Thyroid gland (tissue), 4 donors: ENCODE data around the gene PRR23A. TPM values are rescaled to one million over a fixed set of nuclear protein-coding genes. Genes with fewer than 3 reads are reported as not detected.

Experiments used
- DNase-seq, 2 donors: peaks; one replicate each; pipeline ENCODE4 v3.0.0-alpha.2; 2019
- H3K27ac ChIP-seq, 3 donors: fragments of 200-600 bp; sonication (generic); 1 replicate in 2 of 3; 2 replicates in 1 of 3; pipeline ENCODE4 v1.5.1; 2016 to 2019; ENCODE audit warnings: mild to moderate bottlenecking in 1 of 3, moderate library complexity in 1 of 3
- H3K27me3 ChIP-seq: fragments of 200-600 bp; sonication (generic); one replicate; pipeline ENCODE4 v1.5.1; 2019
- H3K36me3 ChIP-seq, 2 donors: fragments of 200-600 bp; sonication (generic); one replicate each; pipeline ENCODE4 v1.5.1; 2016 to 2019
- H3K4me1 ChIP-seq, 2 donors: fragments of 200-600 bp; sonication (generic); one replicate each; pipeline ENCODE4 v1.5.1; 2017 to 2019
- H3K4me3 ChIP-seq, 3 donors: fragments of 200-600 bp; sonication (generic); replicated peaks in 1 of 3; 1 replicate in 2 of 3; 2 replicates in 1 of 3; pipeline ENCODE4 v1.5.1; 2016; ENCODE audit warnings: mild to moderate bottlenecking in 1 of 3
- H3K9me3 ChIP-seq: fragments of 200-600 bp; sonication (generic); one replicate; pipeline ENCODE4 v1.5.1; 2017
- POLR2A ChIP-seq, 2 donors: fragments of 450-650 bp; IDR thresholded peaks; one replicate each; pipeline ENCODE4 v1.6.1; 2017; ENCODE audit warnings: antibody characterized with exemption in 2 of 2, mild to moderate bottlenecking in 2 of 2, moderate library complexity in 1 of 2
- WGBS, 2 donors: methylation state at CpG; one replicate each; pipeline ENCODE4 v1.1.5; 2017; 5-methylcytosine and 5-hydroxymethylcytosine counted together
- intact Hi-C: fragments of 100-400 bp; cut with DNase I; formaldehyde crosslinking; loops from one replicate; pipeline ENCODE4 v1.15.1; 2023
- total RNA-seq, 4 donors: library from RNA; depleted of rRNA; stranded (reverse); fragments of >200 nt; gene quantifications; one replicate each; pipeline ENCODE4 v1.2.3, GENCODE V29; 2016
- TF ChIP-seq, protein P1 (sequence below), 6 experiments: fragments of 200-600 bp in 3 of 6; fragments of 450-650 bp in 3 of 6; sonication (generic) in 3 of 6; IDR thresholded peaks; one replicate each; pipeline ENCODE4 v1.5.1; 2016 to 2019; ENCODE audit warnings: antibody characterized with exemption in 6 of 6, mild to moderate bottlenecking in 2 of 6, inconsistent platforms in 1 of 6, moderate library complexity in 1 of 6

Gene PRR23A
- total RNA-seq, 4 donors from 2014 or later = not detected

DNA sequence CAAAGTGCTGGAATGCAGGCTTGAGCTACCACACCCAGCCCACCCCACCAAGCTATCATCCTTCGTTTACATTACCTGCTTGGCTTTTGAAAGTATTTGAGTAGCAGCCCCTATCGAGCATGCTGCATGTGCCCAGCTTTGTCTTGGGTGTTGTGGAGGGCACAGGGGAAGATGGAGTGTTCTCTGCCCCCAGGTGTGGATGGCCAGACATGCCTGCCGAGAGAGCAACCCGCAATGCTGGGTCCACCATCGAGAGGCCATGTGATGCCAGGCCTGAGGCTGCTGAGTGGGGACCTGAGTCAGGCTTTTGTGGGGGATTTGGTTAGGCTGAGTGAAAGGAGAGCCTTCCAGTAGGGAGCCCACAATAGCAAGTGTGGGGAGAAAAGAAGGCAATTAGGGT lies 33.1 kb downstream of the PRR23A start:
- no peak overlapping the region for H3K27ac ChIP-seq
- no peak for DNase-seq
- H3K27me3 ChIP-seq = no peaks in the 10 kb centered on the region
- H3K4me1 ChIP-seq = no peaks in the 10 kb centered on the region
- intact Hi-C loops = no loop called here
- H3K4me3 ChIP-seq = no peak overlapping the region
- TF ChIP-seq POLR2A (IDR thresholded peaks at IDR 0.05) = no peak
- TF ChIP-seq, protein P1, sequence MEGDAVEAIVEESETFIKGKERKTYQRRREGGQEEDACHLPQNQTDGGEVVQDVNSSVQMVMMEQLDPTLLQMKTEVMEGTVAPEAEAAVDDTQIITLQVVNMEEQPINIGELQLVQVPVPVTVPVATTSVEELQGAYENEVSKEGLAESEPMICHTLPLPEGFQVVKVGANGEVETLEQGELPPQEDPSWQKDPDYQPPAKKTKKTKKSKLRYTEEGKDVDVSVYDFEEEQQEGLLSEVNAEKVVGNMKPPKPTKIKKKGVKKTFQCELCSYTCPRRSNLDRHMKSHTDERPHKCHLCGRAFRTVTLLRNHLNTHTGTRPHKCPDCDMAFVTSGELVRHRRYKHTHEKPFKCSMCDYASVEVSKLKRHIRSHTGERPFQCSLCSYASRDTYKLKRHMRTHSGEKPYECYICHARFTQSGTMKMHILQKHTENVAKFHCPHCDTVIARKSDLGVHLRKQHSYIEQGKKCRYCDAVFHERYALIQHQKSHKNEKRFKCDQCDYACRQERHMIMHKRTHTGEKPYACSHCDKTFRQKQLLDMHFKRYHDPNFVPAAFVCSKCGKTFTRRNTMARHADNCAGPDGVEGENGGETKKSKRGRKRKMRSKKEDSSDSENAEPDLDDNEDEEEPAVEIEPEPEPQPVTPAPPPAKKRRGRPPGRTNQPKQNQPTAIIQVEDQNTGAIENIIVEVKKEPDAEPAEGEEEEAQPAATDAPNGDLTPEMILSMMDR (IDR thresholded peaks at IDR 0.05) = no peak
- no peaks in the 10 kb centered on the region for H3K9me3 ChIP-seq
- no peaks in the 10 kb centered on the region for H3K36me3 ChIP-seq
- WGBS, 2 donors = 84 to 85% methylated on average over 5 of the region's 5 CpGs

DNA sequence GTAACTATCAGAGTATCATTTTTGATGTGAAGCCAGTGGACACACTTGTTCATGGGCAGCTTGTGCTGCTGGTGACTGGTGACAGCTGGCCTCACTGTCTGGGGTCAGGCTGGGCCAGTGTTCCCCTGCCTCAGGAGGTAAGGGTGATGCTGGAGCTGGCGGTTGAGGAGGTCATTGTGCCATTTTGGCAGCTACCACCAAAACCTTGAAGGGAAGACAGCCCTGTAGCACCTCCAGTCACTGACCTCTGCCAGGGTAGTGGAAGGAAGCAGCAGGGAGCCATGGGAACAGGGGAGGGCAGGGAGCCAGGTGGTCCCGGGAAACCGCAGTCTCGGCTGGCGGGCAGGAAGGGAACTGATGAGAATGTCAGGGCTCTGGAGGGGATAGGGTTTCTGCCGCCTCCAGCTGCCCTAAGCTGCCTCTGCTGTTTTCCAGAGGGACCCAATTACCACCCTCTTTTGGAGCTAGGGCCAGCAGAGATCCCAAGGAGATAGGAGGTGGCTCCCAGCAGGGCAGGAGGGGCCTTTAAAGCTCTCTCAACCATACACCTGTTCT lies 34.2 kb downstream of the PRR23A start:
- 69 to 70% methylated on average over 5 to 6 of the region's 6 CpGs for WGBS, 2 donors
- TF ChIP-seq, protein P1 (IDR thresholded peaks at IDR 0.05) = no peak
- no peak for TF ChIP-seq POLR2A (IDR thresholded peaks at IDR 0.05)
- H3K27ac ChIP-seq = no peak overlapping the region
- no peaks in the 10 kb centered on the region for H3K9me3 ChIP-seq
- H3K36me3 ChIP-seq = no peaks in the 10 kb centered on the region
- no peak overlapping the region for H3K4me3 ChIP-seq
- no peaks in the 10 kb centered on the region for H3K27me3 ChIP-seq
- DNase-seq = no peak
- intact Hi-C loops = no loop called here
- no peaks in the 10 kb centered on the region for H3K4me1 ChIP-seq

DNA sequence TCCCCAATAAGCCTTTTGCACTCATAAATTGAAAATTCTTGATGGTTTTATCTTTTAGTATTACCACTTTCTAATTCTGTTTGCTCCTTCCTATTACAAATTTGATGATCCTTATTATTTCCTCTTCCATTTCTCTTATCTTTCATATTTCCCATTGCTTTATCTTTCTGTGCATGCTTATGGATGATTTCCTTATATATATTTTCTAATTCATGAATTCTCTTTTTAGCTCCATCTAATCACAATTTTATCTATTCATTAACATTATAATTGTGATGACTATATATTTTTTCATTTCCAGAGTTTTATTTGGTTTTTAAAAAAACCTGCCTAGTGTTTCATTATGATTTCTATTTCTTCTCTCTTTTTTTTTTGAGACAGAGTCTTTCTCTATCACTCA lies 41.1 kb downstream of the PRR23A start:
- intact Hi-C loops = no loop called here
- TF ChIP-seq, protein P1 (IDR thresholded peaks at IDR 0.05) = no peak
- no peak for TF ChIP-seq POLR2A (IDR thresholded peaks at IDR 0.05)
- Histone ChIP-seq H3K27ac (no peak overlapping the region), H3K9me3 (no peaks in the 10 kb centered on the region), H3K36me3 (no peaks in the 10 kb centered on the region), H3K27me3 (peaks cover 14% of the 10 kb centered on the region), H3K4me1 (no peaks in the 10 kb centered on the region), H3K4me3 (no peak overlapping the region)
- DNase-seq = no peak

DNA sequence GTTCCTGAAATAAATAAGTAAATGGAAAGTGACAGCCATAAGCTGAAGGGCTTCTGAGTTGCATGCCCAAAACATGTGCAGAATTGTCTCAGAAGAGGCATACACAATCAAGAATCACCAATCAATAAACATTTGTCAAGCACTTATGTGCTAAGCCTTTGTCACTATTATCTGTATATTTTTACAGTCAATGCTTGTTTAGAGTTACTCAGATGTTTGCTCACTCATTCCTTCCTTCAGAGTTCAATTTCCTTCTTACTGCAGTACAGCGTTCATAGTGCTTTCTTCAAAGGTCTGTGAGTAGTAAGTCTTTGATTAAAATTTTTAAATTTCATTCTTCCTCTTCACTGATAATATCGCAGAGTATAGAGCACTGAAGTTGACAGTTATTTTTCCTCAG lies 41.8 kb downstream of the PRR23A start:
- H3K36me3 ChIP-seq = no peaks in the 10 kb centered on the region
- peaks cover 16% of the 10 kb centered on the region for H3K27me3 ChIP-seq
- no peak for DNase-seq
- intact Hi-C loops = no loop called here
- no peak overlapping the region for H3K4me3 ChIP-seq
- no peaks in the 10 kb centered on the region for H3K4me1 ChIP-seq
- WGBS, 2 donors = 95 to 96% methylated on average over 2 of the region's 2 CpGs
- no peak overlapping the region for H3K27ac ChIP-seq
- no peaks in the 10 kb centered on the region for H3K9me3 ChIP-seq
- TF ChIP-seq, protein P1 (IDR thresholded peaks at IDR 0.05) = no peak
- TF ChIP-seq POLR2A (IDR thresholded peaks at IDR 0.05) = no peak

DNA sequence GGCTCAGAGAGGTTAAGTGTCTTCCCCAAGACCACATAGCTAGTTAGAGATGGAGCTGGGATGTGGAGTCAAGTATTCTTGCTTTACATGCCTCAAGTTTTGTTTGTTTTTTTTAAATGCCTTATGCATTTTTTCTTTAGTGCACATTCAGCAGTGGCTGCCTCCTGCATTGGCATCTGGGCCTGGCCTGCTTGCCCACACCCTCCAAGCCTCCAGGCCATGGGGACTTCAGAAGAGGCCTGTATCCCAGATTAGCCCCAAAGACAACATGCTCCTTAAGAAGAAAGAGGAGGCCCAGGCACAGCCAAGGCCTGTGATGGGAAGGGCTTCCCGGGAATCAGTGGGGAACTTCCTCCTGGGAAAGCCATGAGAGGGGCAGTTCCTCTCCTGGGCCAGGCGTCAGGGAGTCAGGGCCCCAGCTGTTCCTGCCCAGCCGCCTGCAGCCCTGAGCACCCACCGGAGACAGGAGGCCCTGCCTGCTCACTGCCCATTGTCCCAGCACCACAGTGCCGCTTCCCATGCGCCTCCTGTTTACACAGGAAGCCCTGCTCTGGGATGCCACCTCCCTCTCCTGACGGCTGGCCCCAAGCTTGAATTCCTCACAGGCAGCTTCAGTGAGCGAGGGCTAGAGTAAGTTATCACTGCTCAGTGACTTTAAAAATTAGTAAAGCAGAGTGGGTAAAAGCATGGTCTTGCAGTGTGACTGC lies 43.1 kb downstream of the PRR23A start:
- DNase-seq = no peak

More for the DNA sequence above, 43.1 kb downstream of the PRR23A start:
- Histone ChIP-seq H3K4me1 (no peaks in the 10 kb centered on the region), H3K9me3 (no peaks in the 10 kb centered on the region), H3K27ac (no peak overlapping the region), H3K36me3 (no peaks in the 10 kb centered on the region), H3K4me3 (no peak overlapping the region), H3K27me3 (peaks cover 18% of the 10 kb centered on the region)
- intact Hi-C loops = no loop called here
- TF ChIP-seq, protein P1 (IDR thresholded peaks at IDR 0.05) = no peak
- TF ChIP-seq POLR2A (IDR thresholded peaks at IDR 0.05) = no peak
- WGBS, 2 donors = 38 to 58% methylated on average over 6 to 7 of the region's 8 CpGs
